Measurements from ENCODE around the gene GFI1B.
"Not testable (repeated sequence)": the region's sequence is repeated elsewhere in the genome, so short reads cannot be mapped to it uniquely, and the experiment has no call there.

GFI1B gene

GRCh38 chr9:132970324-132971062 lies 8.0 kb upstream of the GFI1B start:
- DNase-seq = no peak

GRCh38 chr9:132973166-132973565 lies 5.3 kb upstream of the GFI1B start:
- DNase-seq = no peak

GRCh38 chr9:132973713-132974112 lies 4.8 kb upstream of the GFI1B start:
- no peak for DNase-seq

GRCh38 chr9:132975961-132976360 lies 2.5 kb upstream of the GFI1B start:
- no peak for DNase-seq

GRCh38 chr9:132976571-132976970 lies 1.9 kb upstream of the GFI1B start:
- no peak for DNase-seq

- DNase-seq = no peak
Measured at GRCh38 chr9:132978112-132978450, 413 bp upstream of the GFI1B start.

- DNase-seq = no peak
Measured at GRCh38 chr9:132980157-132980556, 1.7 kb downstream of the GFI1B start.

- DNase-seq = no peak
Measured at GRCh38 chr9:132982458-132982857, 4.0 kb downstream of the GFI1B start.

GRCh38 chr9:132983491-132984201 lies 5.2 kb downstream of the GFI1B start:
- no peak for DNase-seq

GRCh38 chr9:132984202-132985070 lies 5.9 kb downstream of the GFI1B start:
- DNase-seq = no peak

- DNase-seq = no peak
Measured at GRCh38 chr9:132985071-132985350, 6.5 kb downstream of the GFI1B start.

GRCh38 chr9:132985489-132985888 lies 7.0 kb downstream of the GFI1B start:
- DNase-seq = no peak

GRCh38 chr9:132986114-132986513 lies 7.6 kb downstream of the GFI1B start:
- no peak for DNase-seq

GRCh38 chr9:132986640-132987620 lies 8.4 kb downstream of the GFI1B start:
- no peak for DNase-seq

GRCh38 chr9:132988244-132989013 lies 9.9 kb downstream of the GFI1B start:
- DNase-seq = no peak

- DNase-seq = no peak
Measured at GRCh38 chr9:132989014-132989310, 10.5 kb downstream of the GFI1B start.

- DNase-seq = no peak
Measured at GRCh38 chr9:132989414-132989996, 11.0 kb downstream of the GFI1B start.

- not testable (repeated sequence) for DNase-seq
Measured at GRCh38 chr9:132989998-132990557, 11.6 kb downstream of the GFI1B start.

GRCh38 chr9:132990781-132991180 lies 12.3 kb downstream of the GFI1B start:
- DNase-seq = no peak

GRCh38 chr9:132991351-132992300 lies 13.1 kb downstream of the GFI1B start:
- DNase-seq = no peak
